ENCODE data around the gene EVC2. TPM values are rescaled to one million over a fixed set of nuclear protein-coding genes. Genes with fewer than 3 reads are reported as not detected.

Gene EVC2
- total RNA-seq, 1 donor from 2014 or later, result 5.2 TPM

GRCh38 chr4:5545271-5545670, 163.1 kb downstream of the EVC2 start:
- Histone ChIP-seq H3K27ac (ENCODE audit: low read depth, low read length) (no peak overlapping the region), H3K4me3 (ENCODE audit: low read length in 3 of 3) (no peak overlapping the region), H3K36me3 (ENCODE audit: control insufficient read depth in 3 of 3, insufficient read depth in 3 of 3, low read length in 3 of 3) (no peaks in the 10 kb centered on the region), H3K4me1 (ENCODE audit: control insufficient read depth in 3 of 3, insufficient read depth in 3 of 3, low read length in 3 of 3) (no peaks in the 10 kb centered on the region), H3K9me3 (ENCODE audit: control insufficient read depth in 3 of 3, low read length in 3 of 3) (peaks cover 0 to 4% (median 0%) of the 10 kb centered on the region in 3 donors), H3K9ac (ENCODE audit: low read depth in 1 of 3, low read length in 3 of 3) (no peak overlapping the region), H3K27me3 (ENCODE audit: control insufficient read depth in 3 of 3, insufficient read depth in 3 of 3, low read length in 3 of 3) (no peaks in the 10 kb centered on the region)

- Histone ChIP-seq H3K4me1 (ENCODE audit: control insufficient read depth in 3 of 3, insufficient read depth in 3 of 3, low read length in 3 of 3) (no peaks in the 10 kb centered on the region), H3K4me3 (ENCODE audit: low read length in 3 of 3) (no peak overlapping the region), H3K9ac (ENCODE audit: low read depth in 1 of 3, low read length in 3 of 3) (no peak overlapping the region), H3K9me3 (ENCODE audit: control insufficient read depth in 3 of 3, low read length in 3 of 3) (peaks cover 0 to 4% (median 0%) of the 10 kb centered on the region in 3 donors), H3K36me3 (ENCODE audit: control insufficient read depth in 3 of 3, insufficient read depth in 3 of 3, low read length in 3 of 3) (no peaks in the 10 kb centered on the region), H3K27me3 (ENCODE audit: control insufficient read depth in 3 of 3, insufficient read depth in 3 of 3, low read length in 3 of 3) (no peaks in the 10 kb centered on the region), H3K27ac (ENCODE audit: low read depth, low read length) (no peak overlapping the region)
These were observed 163.6 kb downstream of the EVC2 start for GRCh38 chr4:5544762-5545161.

GRCh38 chr4:5543681-5544080, 164.7 kb downstream of the EVC2 start:
- Histone ChIP-seq H3K4me3 (ENCODE audit: low read length in 3 of 3) (no peak overlapping the region), H3K9me3 (ENCODE audit: control insufficient read depth in 3 of 3, low read length in 3 of 3) (peaks cover 0 to 4% (median 0%) of the 10 kb centered on the region in 3 donors), H3K27me3 (ENCODE audit: control insufficient read depth in 3 of 3, insufficient read depth in 3 of 3, low read length in 3 of 3) (no peaks in the 10 kb centered on the region), H3K4me1 (ENCODE audit: control insufficient read depth in 3 of 3, insufficient read depth in 3 of 3, low read length in 3 of 3) (no peaks in the 10 kb centered on the region), H3K36me3 (ENCODE audit: control insufficient read depth in 3 of 3, insufficient read depth in 3 of 3, low read length in 3 of 3) (no peaks in the 10 kb centered on the region), H3K9ac (ENCODE audit: low read depth in 1 of 3, low read length in 3 of 3) (no peak overlapping the region), H3K27ac (ENCODE audit: low read depth, low read length) (no peak overlapping the region)

- H3K4me3 ChIP-seq (ENCODE audit: low read length in 3 of 3), result no peak overlapping the region
- no peaks in the 10 kb centered on the region for H3K36me3 ChIP-seq (ENCODE audit: control insufficient read depth in 3 of 3, insufficient read depth in 3 of 3, low read length in 3 of 3)
- H3K9ac ChIP-seq (ENCODE audit: low read depth in 1 of 3, low read length in 3 of 3), result no peak overlapping the region
- no peak overlapping the region for H3K27ac ChIP-seq (ENCODE audit: low read depth, low read length)
- H3K4me1 ChIP-seq (ENCODE audit: control insufficient read depth in 3 of 3, insufficient read depth in 3 of 3, low read length in 3 of 3), result no peaks in the 10 kb centered on the region
- no peaks in the 10 kb centered on the region for H3K9me3 ChIP-seq (ENCODE audit: control insufficient read depth in 3 of 3, low read length in 3 of 3)
- H3K27me3 ChIP-seq (ENCODE audit: control insufficient read depth in 3 of 3, insufficient read depth in 3 of 3, low read length in 3 of 3), result no peaks in the 10 kb centered on the region
These were observed 167.2 kb downstream of the EVC2 start for GRCh38 chr4:5541169-5541568.

- Histone ChIP-seq H3K9me3 (ENCODE audit: control insufficient read depth in 3 of 3, low read length in 3 of 3) (no peaks in the 10 kb centered on the region), H3K27ac (ENCODE audit: low read depth, low read length) (no peak overlapping the region), H3K4me1 (ENCODE audit: control insufficient read depth in 3 of 3, insufficient read depth in 3 of 3, low read length in 3 of 3) (no peaks in the 10 kb centered on the region), H3K4me3 (ENCODE audit: low read length in 3 of 3) (no peak overlapping the region), H3K36me3 (ENCODE audit: control insufficient read depth in 3 of 3, insufficient read depth in 3 of 3, low read length in 3 of 3) (no peaks in the 10 kb centered on the region), H3K27me3 (ENCODE audit: control insufficient read depth in 3 of 3, insufficient read depth in 3 of 3, low read length in 3 of 3) (no peaks in the 10 kb centered on the region), H3K9ac (ENCODE audit: low read depth in 1 of 3, low read length in 3 of 3) (no peak overlapping the region)
These were observed 168.8 kb downstream of the EVC2 start for GRCh38 chr4:5539584-5539983.

GRCh38 chr4:5532100-5532499, 176.3 kb downstream of the EVC2 start:
- no peaks in the 10 kb centered on the region for H3K4me1 ChIP-seq (ENCODE audit: control insufficient read depth in 3 of 3, insufficient read depth in 3 of 3, low read length in 3 of 3)
- no peak overlapping the region for H3K9ac ChIP-seq (ENCODE audit: low read depth in 1 of 3, low read length in 3 of 3)
- H3K27me3 ChIP-seq (ENCODE audit: control insufficient read depth in 3 of 3, insufficient read depth in 3 of 3, low read length in 3 of 3), result no peaks in the 10 kb centered on the region
- no peak overlapping the region for H3K27ac ChIP-seq (ENCODE audit: low read depth, low read length)
- H3K9me3 ChIP-seq (ENCODE audit: control insufficient read depth in 3 of 3, low read length in 3 of 3), result peaks cover 0 to 1% (median 0%) of the 10 kb centered on the region in 3 donors
- no peak overlapping the region for H3K4me3 ChIP-seq (ENCODE audit: low read length in 3 of 3)
- peaks cover 0 to 3% (median 0%) of the 10 kb centered on the region in 3 donors for H3K36me3 ChIP-seq (ENCODE audit: control insufficient read depth in 3 of 3, insufficient read depth in 3 of 3, low read length in 3 of 3)

- no peak overlapping the region for H3K9ac ChIP-seq (ENCODE audit: low read depth in 1 of 3, low read length in 3 of 3)
- H3K9me3 ChIP-seq (ENCODE audit: control insufficient read depth in 3 of 3, low read length in 3 of 3), result peaks cover 0 to 1% (median 0%) of the 10 kb centered on the region in 3 donors
- H3K36me3 ChIP-seq (ENCODE audit: control insufficient read depth in 3 of 3, insufficient read depth in 3 of 3, low read length in 3 of 3), result no peaks in the 10 kb centered on the region
- H3K27me3 ChIP-seq (ENCODE audit: control insufficient read depth in 3 of 3, insufficient read depth in 3 of 3, low read length in 3 of 3), result no peaks in the 10 kb centered on the region
- H3K4me1 ChIP-seq (ENCODE audit: control insufficient read depth in 3 of 3, insufficient read depth in 3 of 3, low read length in 3 of 3), result no peaks in the 10 kb centered on the region
- no peak overlapping the region for H3K4me3 ChIP-seq (ENCODE audit: low read length in 3 of 3)
- no peak overlapping the region for H3K27ac ChIP-seq (ENCODE audit: low read depth, low read length)
These were observed 180.3 kb downstream of the EVC2 start for GRCh38 chr4:5528031-5528436.

- H3K36me3 ChIP-seq (ENCODE audit: control insufficient read depth in 3 of 3, insufficient read depth in 3 of 3, low read length in 3 of 3), result no peaks in the 10 kb centered on the region
- no peaks in the 10 kb centered on the region for H3K4me1 ChIP-seq (ENCODE audit: control insufficient read depth in 3 of 3, insufficient read depth in 3 of 3, low read length in 3 of 3)
- no peaks in the 10 kb centered on the region for H3K27me3 ChIP-seq (ENCODE audit: control insufficient read depth in 3 of 3, insufficient read depth in 3 of 3, low read length in 3 of 3)
- no peak overlapping the region for H3K4me3 ChIP-seq (ENCODE audit: low read length in 3 of 3)
- no peak overlapping the region for H3K27ac ChIP-seq (ENCODE audit: low read depth, low read length)
- no peak overlapping the region for H3K9ac ChIP-seq (ENCODE audit: low read depth in 1 of 3, low read length in 3 of 3)
- H3K9me3 ChIP-seq (ENCODE audit: control insufficient read depth in 3 of 3, low read length in 3 of 3), result peaks cover 0 to 1% (median 0%) of the 10 kb centered on the region in 3 donors
These were observed 181.1 kb downstream of the EVC2 start for GRCh38 chr4:5527211-5527610.

- H3K27me3 ChIP-seq (ENCODE audit: control insufficient read depth in 3 of 3, insufficient read depth in 3 of 3, low read length in 3 of 3), result no peaks in the 10 kb centered on the region
- no peaks in the 10 kb centered on the region for H3K36me3 ChIP-seq (ENCODE audit: control insufficient read depth in 3 of 3, insufficient read depth in 3 of 3, low read length in 3 of 3)
- H3K27ac ChIP-seq (ENCODE audit: low read depth, low read length), result no peak overlapping the region
- H3K4me3 ChIP-seq (ENCODE audit: low read length in 3 of 3), result no peak overlapping the region
- no peaks in the 10 kb centered on the region for H3K4me1 ChIP-seq (ENCODE audit: control insufficient read depth in 3 of 3, insufficient read depth in 3 of 3, low read length in 3 of 3)
- H3K9me3 ChIP-seq (ENCODE audit: control insufficient read depth in 3 of 3, low read length in 3 of 3), result peaks cover 0 to 1% (median 0%) of the 10 kb centered on the region in 3 donors
- no peak overlapping the region for H3K9ac ChIP-seq (ENCODE audit: low read depth in 1 of 3, low read length in 3 of 3)
These were observed 182.1 kb downstream of the EVC2 start for GRCh38 chr4:5526080-5526846.

GRCh38 chr4:5524446-5525299, 183.7 kb downstream of the EVC2 start:
- Histone ChIP-seq H3K4me3 (ENCODE audit: low read length in 3 of 3) (no peak overlapping the region), H3K27ac (ENCODE audit: low read depth, low read length) (no peak overlapping the region), H3K27me3 (ENCODE audit: control insufficient read depth in 3 of 3, insufficient read depth in 3 of 3, low read length in 3 of 3) (no peaks in the 10 kb centered on the region), H3K9ac (ENCODE audit: low read depth in 1 of 3, low read length in 3 of 3) (no peak overlapping the region), H3K36me3 (ENCODE audit: control insufficient read depth in 3 of 3, insufficient read depth in 3 of 3, low read length in 3 of 3) (no peaks in the 10 kb centered on the region), H3K4me1 (ENCODE audit: control insufficient read depth in 3 of 3, insufficient read depth in 3 of 3, low read length in 3 of 3) (no peaks in the 10 kb centered on the region), H3K9me3 (ENCODE audit: control insufficient read depth in 3 of 3, low read length in 3 of 3) (peaks cover 0 to 1% (median 0%) of the 10 kb centered on the region in 3 donors)
